SKM-1 (cell line): ENCODE data around the gene LEMD3.

Experiments used
- DNase-seq: peaks from one replicate; lab custom pipeline; 2025; ENCODE audit not compliant: unreplicated experiment; lab: John Stamatoyannopoulos, UW

Gene LEMD3

DNA sequence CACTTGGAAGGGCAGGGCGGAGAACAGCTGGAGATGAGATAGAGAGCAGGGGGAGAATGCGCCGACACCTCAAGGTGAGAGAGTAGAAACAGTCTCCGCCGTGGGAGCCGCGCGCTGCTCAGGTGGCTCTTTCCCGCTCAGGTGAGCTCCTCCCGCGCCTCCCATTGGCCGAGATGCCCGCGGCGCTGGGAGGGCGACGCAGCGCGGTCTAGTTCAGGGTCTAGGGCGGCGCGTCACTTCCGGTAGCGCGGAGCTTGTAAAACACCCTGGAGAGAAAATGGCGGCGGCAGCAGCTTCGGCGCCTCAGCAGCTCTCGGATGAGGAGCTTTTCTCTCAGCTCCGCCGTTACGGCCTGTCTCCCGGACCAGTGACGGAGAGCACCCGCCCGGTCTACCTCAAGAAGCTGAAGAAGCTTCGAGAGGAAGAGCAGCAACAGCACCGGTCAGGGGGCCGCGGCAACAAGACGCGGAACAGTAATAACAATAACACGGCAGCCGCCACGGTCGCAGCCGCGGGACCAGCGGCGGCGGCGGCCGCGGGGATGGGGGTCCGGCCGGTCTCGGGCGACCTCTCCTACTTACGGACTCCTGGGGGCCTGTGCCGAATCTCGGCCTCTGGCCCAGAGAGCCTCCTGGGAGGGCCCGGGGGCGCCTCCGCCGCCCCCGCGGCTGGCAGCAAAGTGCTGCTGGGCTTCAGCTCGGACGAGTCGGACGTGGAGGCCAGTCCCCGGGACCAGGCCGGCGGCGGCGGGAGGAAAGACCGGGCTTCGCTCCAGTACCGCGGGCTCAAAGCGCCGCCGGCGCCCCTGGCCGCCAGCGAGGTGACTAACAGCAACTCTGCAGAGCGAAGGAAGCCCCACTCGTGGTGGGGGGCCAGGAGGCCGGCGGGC is at the start of gene LEMD3:
TSS of gene LEMD3 (plus strand) at position 264 of the 889 bp plus-strand sequence. CDS start at position 278, 14 bp downstream.
- DNase-seq: peak; percentile 15

DNA sequence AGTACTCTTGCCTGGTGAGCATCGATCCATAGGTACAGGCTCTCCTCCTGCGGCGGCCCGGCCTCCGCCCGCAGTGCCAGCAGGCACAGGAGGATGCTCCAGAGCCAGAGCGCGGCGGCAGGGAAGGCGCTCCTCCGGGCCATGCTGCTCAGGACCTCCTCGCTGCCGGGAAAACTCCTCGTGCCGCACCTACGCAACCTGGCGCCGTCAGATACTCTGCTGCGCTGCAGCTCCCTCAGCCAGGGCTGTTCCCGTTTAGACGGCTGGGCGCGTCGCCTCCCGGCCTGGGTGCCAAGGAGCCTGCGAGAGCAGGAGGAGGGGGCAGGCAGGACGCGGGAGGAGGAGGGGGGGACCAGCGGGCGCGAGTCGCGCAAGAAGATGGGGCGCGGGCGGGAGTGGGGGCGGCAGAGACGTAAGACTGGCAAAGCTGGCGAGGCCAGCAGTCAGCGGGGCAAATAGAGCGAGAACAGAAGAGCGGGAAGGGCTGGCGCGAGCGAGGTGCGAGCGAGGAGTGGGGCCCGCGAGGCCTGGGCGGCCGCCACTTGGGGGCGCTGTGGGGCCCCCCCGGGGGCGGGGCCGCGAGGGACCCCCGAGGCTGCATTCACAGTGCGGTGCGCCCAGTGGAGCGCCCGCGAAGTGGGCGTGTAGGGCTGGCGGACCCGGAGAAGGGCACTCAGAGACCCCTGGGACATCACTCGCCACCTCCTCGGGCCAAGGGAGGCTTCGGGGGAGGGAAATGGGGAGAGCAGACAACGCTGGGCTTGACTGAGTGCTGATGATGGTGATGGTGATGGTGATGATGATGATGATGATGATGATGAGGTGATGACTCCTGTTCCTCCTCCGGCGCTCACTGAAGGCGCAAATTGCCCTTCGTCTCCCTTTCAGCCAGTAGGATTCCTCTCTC is 48.1 kb upstream of the LEMD3 start, which contains the start of gene WIF1:
TSS of gene WIF1 (minus strand) at position 257 of the 907 bp plus-strand sequence. CDS start at position 143, 114 bp downstream.
- DNase-seq: no peak

DNA sequence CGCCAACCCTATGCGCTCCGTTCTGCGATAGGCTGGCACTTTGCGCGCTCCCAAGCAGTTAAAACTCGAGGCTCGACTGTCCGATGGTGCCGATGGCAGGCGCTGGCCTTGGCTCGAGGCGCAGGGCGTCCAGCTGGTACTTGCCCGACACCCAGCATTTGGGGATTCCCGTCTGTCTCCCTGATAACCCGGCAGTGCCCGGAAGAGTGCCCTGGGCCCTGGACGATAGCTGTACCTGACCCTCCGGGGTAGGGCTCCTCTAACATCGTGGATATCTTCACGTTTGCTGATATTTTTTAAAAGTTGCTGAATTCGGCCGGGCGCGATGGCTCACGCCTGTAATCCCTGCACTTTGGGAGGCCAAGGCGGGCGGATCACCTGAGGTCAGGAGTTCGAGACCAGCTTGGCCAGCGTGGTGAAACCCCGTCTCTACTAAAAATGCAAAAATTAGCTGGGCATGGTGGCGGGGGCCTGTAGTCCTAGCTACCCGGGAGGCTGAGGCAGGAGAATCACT is 47.4 kb upstream of the LEMD3 start:
- no peak for DNase-seq

DNA sequence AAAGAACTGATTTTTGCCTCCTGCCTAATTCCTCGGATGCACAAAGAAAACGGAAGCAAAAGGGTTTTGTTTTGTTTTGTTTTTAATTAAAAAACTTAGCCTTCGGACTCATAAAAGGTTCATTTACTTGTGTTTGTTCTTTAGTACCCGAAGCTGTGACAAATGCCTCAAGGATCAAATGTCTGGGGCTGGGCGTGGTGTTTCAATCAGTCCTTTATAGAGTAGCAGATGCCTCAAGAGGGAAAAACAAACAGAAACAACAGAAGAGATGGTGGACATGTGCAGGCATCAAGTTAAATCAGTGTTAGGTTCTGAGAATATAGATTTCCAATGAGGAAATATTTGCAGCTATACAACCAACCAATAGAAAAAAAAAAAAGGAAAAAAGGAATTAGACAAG is 46.7 kb upstream of the LEMD3 start:
- no peak for DNase-seq

DNA sequence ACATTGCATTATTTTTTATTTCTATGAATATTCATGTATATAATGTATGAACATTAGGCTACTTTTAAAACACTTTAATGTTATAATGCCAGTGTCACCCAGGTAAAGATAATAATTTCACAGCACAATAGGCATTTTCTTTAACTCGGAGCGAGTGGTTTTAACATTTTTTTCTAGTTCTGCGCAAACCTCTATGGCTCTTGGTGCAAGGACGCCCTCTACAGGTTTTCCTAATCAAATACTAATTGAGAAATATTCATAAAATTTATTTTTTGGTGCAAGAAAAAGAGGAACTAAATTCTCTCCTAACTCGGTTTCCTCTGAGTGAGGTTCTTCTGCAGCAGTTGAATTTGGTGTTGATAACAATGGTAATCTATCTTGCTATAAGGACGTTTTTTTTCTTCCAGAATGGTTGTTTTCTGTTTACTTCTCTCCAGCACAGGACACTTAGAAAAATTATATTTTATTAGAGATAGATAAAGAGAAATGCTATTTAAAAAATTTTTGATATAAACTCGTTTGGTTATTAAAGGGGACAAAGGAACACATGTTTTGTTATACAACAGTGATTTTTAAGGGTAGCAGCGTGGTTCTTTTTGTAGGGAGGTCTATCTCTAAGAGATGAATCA is 45.8 kb upstream of the LEMD3 start:
- peak; percentile 40 for DNase-seq

DNA sequence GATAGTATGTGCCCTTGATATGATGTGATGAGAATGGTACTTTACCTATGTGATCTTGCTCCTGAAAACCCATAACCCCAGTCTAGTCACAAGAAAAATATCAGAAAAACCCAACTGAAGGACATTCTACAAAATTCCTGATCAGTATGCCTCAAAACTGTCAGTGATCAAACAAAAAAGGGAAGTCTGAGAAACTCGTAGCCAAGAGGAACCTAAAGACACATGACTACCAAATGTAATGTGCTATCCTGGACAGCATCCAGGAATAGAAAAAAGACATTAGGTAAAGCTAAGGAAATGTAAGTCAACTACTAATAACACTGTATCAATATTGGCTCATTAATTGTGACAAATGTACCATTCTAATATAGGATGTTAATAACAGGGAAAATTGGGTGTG is 44.1 kb upstream of the LEMD3 start:
- DNase-seq: no peak

DNA sequence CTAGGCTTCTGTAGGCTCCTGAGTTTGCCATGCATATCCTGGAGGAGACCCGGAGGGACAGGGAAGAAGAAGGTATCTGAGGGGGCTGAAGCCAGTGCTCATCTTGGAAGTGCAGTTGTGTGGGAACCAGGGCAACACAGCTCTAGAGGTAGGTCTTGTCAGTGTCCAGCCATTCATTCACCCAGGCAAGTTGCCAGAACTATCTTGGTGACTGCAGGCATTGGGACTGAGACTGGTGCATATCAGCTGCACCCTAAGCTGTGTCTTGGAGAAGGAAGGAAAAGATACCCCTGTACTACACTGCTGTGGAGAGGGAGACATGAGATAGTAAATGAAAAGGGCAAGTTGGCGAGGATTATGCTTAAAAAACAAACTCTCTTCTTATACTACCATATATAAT is 43.4 kb upstream of the LEMD3 start:
- DNase-seq: no peak

DNA sequence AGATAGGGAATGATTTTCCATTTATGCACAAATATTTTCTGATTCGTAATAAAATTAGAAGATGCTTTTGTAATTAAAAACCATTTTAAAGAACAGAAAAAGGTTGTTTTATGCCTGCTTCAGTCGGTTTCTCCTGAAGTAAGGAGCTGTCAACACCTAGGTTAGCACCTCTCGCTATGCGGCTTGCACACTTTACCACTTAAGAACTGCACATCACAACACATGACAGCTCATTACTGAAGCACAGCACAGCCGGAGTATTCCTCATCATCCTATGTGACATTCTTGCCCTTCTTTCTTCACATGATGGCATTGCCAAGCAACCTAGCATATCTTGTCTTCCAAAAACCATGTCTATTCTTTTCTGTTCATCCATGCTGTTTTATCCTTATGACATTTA is 42.9 kb upstream of the LEMD3 start:
- DNase-seq: no peak

DNA sequence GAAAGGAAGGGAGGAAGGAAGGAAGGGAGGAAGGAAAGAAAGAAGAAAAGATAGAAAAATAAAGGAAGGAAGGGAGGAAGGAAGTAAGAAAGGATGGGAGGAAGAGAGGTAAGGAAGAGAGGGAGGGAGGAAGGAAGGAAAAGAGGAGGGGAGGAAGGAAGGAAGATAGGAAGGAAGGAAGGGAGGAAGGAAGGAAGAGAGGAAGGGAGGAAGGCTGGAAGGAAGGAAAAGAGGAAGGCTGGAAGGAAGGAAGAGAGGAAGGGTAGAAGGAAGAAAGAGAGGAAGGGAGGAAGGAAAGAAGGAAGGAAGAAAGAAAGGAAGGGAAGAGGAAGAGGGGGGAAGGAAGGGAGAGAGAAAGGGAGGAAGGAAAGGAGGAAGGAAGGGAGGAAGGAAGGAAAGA is 35.5 kb upstream of the LEMD3 start:
- DNase-seq: no peak

DNA sequence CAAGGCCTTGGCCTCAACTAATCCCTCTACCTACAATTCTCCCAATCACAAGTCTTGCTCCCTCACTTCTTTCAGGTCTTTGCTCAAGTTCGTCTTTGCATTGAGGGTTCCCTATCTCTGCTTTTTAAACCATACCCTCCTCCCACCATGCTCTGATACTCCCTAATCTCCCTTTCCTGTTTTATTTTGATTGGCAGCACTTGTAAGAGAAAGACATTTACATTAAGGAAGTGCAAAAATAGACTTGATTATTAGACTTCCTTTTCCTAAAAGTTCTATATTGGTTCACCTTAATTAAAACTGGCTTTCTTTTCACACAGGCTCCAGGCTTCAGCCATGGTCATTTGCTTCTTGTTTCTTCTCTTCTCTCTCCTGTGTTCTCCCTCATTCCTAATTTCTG is 30.0 kb upstream of the LEMD3 start:
- no peak for DNase-seq

DNA sequence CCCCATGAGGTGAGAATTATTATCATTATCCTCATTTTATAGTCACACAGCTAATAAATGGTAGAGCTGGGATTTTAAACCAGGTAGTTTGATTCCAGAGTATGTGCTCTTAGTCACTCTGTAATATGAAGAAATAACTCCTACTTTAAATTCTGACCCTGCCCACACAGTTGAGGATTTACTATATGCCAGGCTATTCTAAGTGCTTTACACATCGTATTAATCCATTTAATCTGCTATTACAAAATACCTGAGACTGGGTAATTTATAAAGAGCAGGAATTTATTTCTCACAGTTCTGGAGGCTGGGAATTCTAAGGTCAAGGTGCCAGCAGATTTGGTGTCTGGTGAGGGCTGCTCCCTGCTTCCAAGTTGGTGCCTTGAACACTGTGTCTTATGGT is 28.6 kb upstream of the LEMD3 start:
- no peak for DNase-seq

DNA sequence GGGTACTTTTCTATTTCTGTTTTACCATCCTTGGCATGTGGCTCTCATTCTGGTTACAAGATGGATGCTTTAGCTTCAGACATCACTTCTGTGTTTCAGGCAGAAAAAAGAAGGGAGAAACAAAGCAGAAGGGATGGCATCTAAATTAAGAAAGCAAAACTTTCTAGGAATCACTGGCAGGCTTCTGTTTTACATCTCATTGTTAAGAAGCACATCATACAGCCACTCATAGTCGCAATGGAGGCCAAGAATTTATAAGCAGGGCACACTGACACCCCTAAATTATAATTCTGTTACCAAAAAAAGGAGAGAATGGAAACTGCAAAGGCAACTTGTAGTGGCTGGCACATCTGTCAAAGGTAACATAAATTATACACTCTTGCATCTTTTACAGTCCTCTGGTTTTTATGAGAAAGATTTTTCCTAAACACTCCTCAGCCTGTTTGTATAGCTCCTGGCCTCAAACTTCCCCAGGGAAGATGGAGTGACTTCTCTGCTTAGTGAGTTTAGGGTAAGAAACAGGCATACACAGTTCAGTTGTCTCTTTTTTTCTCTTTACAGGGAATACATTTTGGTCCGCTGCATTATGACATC is 22.0 kb upstream of the LEMD3 start:
- DNase-seq: no peak

DNA sequence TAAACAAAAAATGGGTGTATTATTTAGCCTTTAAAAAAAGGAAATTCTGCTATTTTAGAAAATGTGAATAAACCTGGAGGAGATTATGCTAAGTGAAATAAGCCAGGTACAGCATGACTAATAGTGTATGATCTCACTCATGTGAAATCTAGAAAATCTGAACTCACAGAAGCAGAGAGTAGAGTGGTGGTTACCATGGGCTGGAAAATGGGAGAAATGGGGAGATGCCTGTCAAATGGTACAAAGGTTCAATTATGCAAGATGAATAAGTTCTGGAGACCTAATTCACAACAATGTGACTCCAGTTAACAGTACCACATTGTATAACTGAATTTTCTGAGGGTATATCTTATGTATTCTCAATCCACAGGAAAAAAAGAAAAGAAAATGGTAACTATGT is 17.4 kb upstream of the LEMD3 start:
- no peak for DNase-seq

DNA sequence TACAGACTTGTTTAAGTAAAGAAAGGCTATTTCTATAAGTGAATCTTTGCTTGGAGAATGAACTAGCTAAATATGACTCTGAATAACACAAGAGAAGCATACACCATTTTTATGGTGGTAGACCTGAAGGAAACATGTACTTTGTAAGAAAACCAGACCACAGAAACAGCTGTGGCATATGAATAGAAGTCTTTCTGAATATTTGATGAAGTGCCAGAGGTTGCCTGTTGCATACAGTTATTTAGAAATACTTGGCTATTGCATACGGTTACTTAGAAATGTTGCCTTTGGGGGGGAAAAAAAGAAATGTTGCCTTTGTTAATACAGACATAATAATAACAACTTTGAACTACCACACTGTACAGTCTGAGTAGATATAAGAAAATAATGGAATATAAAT is 16.8 kb upstream of the LEMD3 start:
- DNase-seq: no peak

DNA sequence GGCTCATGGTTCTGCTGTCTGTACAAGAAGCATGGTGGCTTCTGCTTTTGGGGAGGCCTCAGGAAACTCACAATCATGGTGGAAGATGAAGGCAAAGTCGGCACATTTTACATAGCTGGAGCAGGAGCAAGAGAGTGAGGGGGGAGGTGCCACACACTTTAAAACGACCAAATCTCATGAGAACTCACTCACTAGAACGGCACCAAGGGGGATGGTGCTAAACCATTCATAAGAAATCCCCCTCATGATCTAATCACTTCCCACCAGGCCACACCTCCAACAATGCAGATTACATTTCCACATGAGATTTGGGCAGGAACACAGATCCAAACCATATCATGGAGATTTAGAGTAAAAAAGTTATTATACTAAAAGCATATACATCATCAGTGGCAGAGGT is 13.6 kb upstream of the LEMD3 start:
- DNase-seq: no peak

DNA sequence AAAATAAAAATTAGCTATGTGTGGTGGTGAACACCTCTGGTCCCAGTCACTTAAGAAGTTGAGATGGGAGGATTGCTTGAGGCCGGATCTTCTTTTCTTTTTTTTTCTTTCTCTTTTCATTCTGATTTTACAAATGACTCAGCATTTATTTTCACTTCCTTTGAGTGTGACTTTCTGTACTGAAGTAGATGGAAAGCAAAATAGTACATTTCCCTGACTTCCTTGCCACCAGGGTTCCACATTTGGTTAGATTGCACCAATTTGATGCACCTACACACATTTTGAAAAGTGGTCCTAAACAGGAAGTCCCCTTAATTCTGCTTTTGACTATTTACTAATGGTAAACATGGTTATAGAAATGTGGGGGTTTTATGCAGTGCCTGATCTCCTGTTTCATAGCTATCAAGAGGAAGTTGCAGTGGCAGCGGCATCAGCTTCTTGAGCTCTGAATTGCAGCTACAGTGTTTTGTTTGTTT is 13.0 kb upstream of the LEMD3 start:
- no peak for DNase-seq

DNA sequence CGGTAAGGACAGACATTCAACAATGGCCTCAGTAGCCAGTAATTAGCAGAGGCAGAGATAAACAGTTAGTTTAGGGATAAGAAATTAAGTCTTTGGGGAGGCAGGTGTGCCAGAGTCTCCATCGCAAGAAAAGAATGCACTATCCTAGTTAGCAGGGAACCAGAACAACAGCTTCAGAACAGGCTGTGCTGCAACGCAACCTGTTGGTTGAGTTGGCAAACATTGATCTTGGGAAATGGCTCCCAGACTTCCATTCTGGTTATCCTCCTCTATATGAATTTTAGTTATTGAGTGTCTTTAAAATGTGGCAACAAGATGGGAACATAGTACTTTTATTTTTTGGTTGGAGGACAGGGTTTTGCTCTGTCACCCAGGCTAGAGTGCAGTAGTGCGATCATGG is 12.3 kb upstream of the LEMD3 start:
- DNase-seq: no peak

DNA sequence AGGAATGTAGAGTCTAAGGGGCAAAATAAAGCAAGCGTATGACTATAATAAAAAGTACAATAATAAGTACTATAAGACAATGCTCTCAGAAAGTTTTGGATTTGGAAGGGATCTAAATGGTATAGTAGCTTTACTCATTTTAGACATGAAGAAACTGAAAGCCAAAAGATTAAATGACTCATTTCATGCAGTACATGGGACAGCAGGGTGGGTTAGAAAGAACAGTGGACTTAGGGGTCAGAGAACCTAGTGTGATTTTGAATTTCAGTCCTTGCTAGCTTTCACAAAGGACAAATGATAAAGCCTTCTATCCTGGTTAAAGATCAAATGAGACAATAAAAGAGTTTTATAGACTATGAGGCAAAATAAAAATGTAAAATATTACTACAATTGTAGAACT is 6.8 kb upstream of the LEMD3 start:
- DNase-seq: no peak

DNA sequence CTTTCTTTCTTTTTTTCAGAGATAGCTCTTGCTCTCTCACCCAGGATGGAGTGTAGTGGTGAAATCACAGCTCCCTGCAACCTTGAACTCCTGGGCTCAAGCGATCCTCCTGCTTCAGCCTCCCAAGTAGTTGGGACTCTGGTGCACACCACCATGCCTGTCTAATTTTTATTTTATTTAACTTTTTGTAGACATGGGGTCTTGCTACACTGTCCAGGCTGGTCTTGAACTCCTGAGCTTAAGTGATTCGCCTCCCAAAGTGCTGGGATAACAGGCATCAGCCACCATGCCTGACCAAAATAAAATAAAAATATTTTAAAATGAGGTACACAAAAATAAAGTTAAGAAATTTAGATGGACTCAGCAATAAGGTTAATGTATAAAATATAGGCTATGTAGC is 5.1 kb upstream of the LEMD3 start:
- DNase-seq: no peak

DNA sequence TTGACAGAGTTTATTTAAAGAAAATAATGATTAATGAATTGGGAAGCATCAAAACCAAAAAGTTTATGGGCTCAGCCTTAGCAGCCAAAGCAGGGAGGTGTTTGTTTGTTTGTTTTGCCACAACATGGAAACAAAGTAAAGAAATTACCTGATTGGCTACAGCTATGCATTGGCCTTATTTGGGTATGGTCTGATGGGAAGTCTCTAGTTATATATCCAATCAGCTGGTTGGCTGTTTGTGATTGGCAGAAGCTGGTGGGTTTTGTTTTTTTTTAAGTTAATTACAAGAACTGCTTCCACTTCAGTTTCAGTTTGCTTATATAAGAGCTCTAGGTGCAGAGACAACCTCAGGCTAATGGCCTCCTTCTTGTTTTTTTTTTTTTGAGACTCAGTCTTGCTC is 4.6 kb upstream of the LEMD3 start:
- no peak for DNase-seq
